Medulla oblongata (tissue), 1 donor: ENCODE data around the gene PRG3.

ENCODE experiments used
- DNase-seq: peaks from one replicate; pipeline ENCODE4 v3.0.0-alpha.2; 2015; ENCODE audit errors: extremely low spot score

PRG3 gene

GRCh38 chr11:57380975-57381374 is at the start of gene PRG3:
PRG3 (minus strand) TSS chr11:57381150; CDS start chr11:57380708, 442 bp downstream.
- no peak for DNase-seq

- no peak for DNase-seq
Observed at GRCh38 chr11:57429946-57430345, 49.0 kb upstream of the PRG3 start.

GRCh38 chr11:57428643-57429042 is 47.7 kb upstream of the PRG3 start:
- DNase-seq: no peak

GRCh38 chr11:57427727-57428082 is 46.8 kb upstream of the PRG3 start:
- DNase-seq: peak; percentile 77

GRCh38 chr11:57426929-57427726 is 46.2 kb upstream of the PRG3 start, which contains the start of gene SLC43A3:
SLC43A3 (minus strand) TSS chr11:57427121; CDS start chr11:57426172, 949 bp downstream.
- peak; percentile 65 for DNase-seq

GRCh38 chr11:57426439-57426928 is 45.5 kb upstream of the PRG3 start:
- DNase-seq: no peak

- DNase-seq: peak; percentile 32
Observed at GRCh38 chr11:57425565-57426438, 44.9 kb upstream of the PRG3 start.

GRCh38 chr11:57424792-57425564 is 44.0 kb upstream of the PRG3 start:
- DNase-seq: peak; percentile 36

- DNase-seq: no peak
Observed at GRCh38 chr11:57424137-57424791, 43.3 kb upstream of the PRG3 start.

- no peak for DNase-seq
Observed at GRCh38 chr11:57422669-57423068, 41.7 kb upstream of the PRG3 start.

GRCh38 chr11:57421805-57422204 is 40.9 kb upstream of the PRG3 start:
- DNase-seq: no peak

GRCh38 chr11:57421066-57421465 is 40.1 kb upstream of the PRG3 start:
- DNase-seq: no peak

- DNase-seq: no peak
Observed at GRCh38 chr11:57419146-57419545, 38.2 kb upstream of the PRG3 start.

- DNase-seq: no peak
Observed at GRCh38 chr11:57418131-57418530, 37.2 kb upstream of the PRG3 start.

- no peak for DNase-seq
Observed at GRCh38 chr11:57417056-57417455, 36.1 kb upstream of the PRG3 start.

GRCh38 chr11:57416436-57416835 is 35.5 kb upstream of the PRG3 start:
- DNase-seq: no peak

- DNase-seq: no peak
Observed at GRCh38 chr11:57414612-57415212, 33.8 kb upstream of the PRG3 start.

GRCh38 chr11:57413681-57414080 is 32.7 kb upstream of the PRG3 start:
- DNase-seq: no peak

GRCh38 chr11:57410287-57410686 is 29.3 kb upstream of the PRG3 start:
- DNase-seq: no peak

GRCh38 chr11:57409321-57410100 is 28.6 kb upstream of the PRG3 start:
- no peak for DNase-seq
